HL-60 (cell line): ENCODE data around the gene RFFL.
A peak's percentile ranks its signal among the peaks of the same experiment; 100 is the strongest.

Source experiments
- DNase-seq, 2 experiments: peaks; one replicate each; pipeline ENCODE4 v3.0.0-alpha.2; 2010 to 2020; ENCODE audit warnings: low read depth in 1 of 2, low spot score in 1 of 2
- H3K27ac ChIP-seq: fragments of 250-450 bp; sonication (Bioruptor Pico); replicated peaks from 2 replicates; pipeline ENCODE4 v1.5.1; 2020; ENCODE audit warnings: mild to moderate bottlenecking, moderate library complexity
- H3K27me3 ChIP-seq: fragments of 250-450 bp; sonication (Bioruptor Pico); 2 replicates; pipeline ENCODE4 v1.5.1; 2021; ENCODE audit warnings: mild to moderate bottlenecking, moderate library complexity; ENCODE audit not compliant: insufficient read depth, poor library complexity, severe bottlenecking
- H3K4me3 ChIP-seq: replicated peaks from 2 replicates; pipeline ENCODE4 v1.5.1; 2011; ENCODE audit warnings: mild to moderate bottlenecking, control low read depth, low read length; ENCODE audit not compliant: insufficient read depth
- CTCF ChIP-seq: IDR thresholded peaks from one replicate; pipeline ENCODE4 v1.5.1; 2011; ENCODE audit warnings: low read length, control low read depth, inconsistent platforms; ENCODE audit not compliant: insufficient read depth
- GABPA ChIP-seq: IDR thresholded peaks from 2 replicates; pipeline ENCODE4 v1.6.1; 2012; ENCODE audit warnings: low read depth
- POLR2AphosphoS5 ChIP-seq: IDR thresholded peaks from 2 replicates; pipeline ENCODE4 v1.6.1; 2012; ENCODE audit warnings: low read depth
- REST ChIP-seq: IDR thresholded peaks from 2 replicates; pipeline ENCODE4 v1.6.1; 2012; ENCODE audit warnings: low read depth; ENCODE audit not compliant: insufficient replicate concordance
- SPI1 ChIP-seq: IDR thresholded peaks from 2 replicates; pipeline ENCODE4 v1.6.1; 2012; ENCODE audit warnings: low read depth, mild to moderate bottlenecking, borderline replicate concordance

RFFL gene

GRCh38 chr17:35082073-35082657 is 18.7 kb upstream of the RFFL start:
- TF ChIP-seq POLR2AphosphoS5 (no peak), REST (no peak), GABPA (no peak), CTCF (no peak), SPI1 (no peak)
- no peak for DNase-seq
- H3K4me3 ChIP-seq, result no peak overlapping the region
- no peaks in the 10 kb centered on the region for H3K27me3 ChIP-seq
- H3K27ac ChIP-seq, result no peak overlapping the region

GRCh38 chr17:35081638-35082037 is 18.1 kb upstream of the RFFL start:
- H3K27ac ChIP-seq, result no peak overlapping the region
- TF ChIP-seq GABPA (no peak), CTCF (no peak), REST (no peak), SPI1 (no peak), POLR2AphosphoS5 (no peak)

GRCh38 chr17:35080536-35080935 is 17.0 kb upstream of the RFFL start:
- TF ChIP-seq POLR2AphosphoS5 (no peak), SPI1 (no peak), GABPA (no peak), REST (no peak), CTCF (no peak)
- Histone ChIP-seq H3K27ac (peak overlapping the region; percentile 56), H3K27me3 (no peaks in the 10 kb centered on the region), H3K4me3 (no peak overlapping the region)
- peak in 1 of 2 experiments; percentile 14 for DNase-seq

More at GRCh38 chr17:35081638-35082037, 18.1 kb upstream of the RFFL start:
- Histone ChIP-seq H3K4me3 (no peak overlapping the region), H3K27me3 (no peaks in the 10 kb centered on the region)
- no peak for DNase-seq
